GM18505 (cell line): ENCODE results near the gene TPSAB1.
"Not testable (repeated sequence)": the region's sequence is repeated elsewhere in the genome, so short reads cannot be mapped to it uniquely, and the experiment has no call there.

Source experiments
- ATAC-seq: cut with Tn5 transposase; IDR thresholded peaks from one replicate; pipeline ENCODE4 v1.9.1; 2021; ENCODE audit not compliant: unreplicated experiment
- POLR2A ChIP-seq: IDR thresholded peaks from 4 replicates; pipeline ENCODE4 v1.6.1; 2011; ENCODE audit warnings: borderline replicate concordance; ENCODE audit not compliant: insufficient read depth, insufficient read length; ENCODE audit errors: extremely low read depth

Gene TPSAB1

DNA sequence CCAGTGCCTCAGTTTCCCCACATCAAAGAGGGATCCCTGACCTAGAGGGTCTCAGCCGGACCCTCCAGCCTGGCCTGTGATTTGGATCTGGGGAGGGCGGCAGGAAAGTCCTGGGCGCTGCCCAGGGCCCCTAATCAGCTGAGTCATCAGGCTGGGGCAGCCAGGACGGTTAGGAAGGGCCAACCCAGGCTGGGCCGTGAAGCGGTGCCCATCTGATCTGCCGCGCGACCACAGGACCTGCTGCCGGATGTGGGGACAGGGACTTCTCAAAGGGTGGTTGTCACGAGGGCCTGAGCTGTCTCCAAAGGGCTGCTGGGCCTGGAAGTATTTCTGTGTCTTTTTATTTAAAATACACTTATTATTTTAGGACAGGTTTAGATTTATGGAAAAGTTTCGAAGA is 4.4 kb downstream of the TPSAB1 start:
- no peak for TF ChIP-seq POLR2A
- no peak for ATAC-seq

DNA sequence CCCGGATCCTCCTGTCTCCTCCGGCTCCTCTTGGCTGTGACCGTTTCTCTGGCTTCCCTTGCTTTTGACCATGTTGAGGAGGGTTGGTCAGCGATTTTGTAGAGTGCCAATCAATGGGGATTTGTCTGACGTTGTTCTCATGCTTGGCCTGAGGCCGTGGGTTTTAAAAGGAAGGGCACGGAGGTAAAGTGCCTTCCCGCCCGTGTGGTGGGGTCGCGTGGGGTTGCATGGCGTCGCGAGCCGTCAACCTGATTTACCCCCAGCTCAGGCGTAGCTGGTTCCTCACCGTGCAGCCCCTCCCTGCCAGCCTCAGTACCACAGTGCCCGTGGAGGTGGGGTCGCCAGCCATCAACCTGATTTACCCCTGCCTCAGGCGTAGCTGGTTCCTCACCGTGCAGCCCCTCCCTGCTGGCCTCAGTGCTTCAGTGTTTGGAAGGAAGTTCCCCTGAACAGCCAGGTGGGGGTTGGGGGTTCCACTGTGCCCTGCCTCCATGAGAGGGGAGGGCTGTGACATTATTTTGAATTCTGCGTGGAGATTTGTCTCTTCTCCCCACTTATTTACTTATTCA is 5.0 kb downstream of the TPSAB1 start:
- no peak for ATAC-seq
- no peak for TF ChIP-seq POLR2A

DNA sequence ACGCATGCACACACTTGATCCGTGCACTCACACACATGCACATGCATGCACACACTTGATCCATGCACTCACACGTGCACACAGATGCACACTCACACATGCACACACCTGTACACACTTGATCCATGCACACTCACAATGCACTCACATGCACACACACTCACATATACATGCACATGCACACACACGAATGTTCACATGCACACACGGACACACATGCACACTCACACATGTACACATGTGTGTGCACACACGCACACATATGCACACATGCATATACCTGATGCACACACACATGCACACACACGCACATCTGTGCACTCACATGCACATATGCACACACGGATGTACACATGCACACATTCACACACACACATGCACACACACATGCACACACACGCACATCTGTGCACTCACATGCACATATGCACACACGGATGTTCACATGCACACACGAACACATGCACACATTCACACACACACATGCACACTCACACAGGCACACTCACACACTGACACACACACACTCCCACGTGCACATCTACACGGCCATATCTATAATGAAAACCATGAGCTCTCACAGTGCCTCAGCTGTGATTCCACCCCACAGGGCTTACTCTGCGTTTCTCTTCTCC is 7.5 kb downstream of the TPSAB1 start:
- ATAC-seq = not testable (repeated sequence)

DNA sequence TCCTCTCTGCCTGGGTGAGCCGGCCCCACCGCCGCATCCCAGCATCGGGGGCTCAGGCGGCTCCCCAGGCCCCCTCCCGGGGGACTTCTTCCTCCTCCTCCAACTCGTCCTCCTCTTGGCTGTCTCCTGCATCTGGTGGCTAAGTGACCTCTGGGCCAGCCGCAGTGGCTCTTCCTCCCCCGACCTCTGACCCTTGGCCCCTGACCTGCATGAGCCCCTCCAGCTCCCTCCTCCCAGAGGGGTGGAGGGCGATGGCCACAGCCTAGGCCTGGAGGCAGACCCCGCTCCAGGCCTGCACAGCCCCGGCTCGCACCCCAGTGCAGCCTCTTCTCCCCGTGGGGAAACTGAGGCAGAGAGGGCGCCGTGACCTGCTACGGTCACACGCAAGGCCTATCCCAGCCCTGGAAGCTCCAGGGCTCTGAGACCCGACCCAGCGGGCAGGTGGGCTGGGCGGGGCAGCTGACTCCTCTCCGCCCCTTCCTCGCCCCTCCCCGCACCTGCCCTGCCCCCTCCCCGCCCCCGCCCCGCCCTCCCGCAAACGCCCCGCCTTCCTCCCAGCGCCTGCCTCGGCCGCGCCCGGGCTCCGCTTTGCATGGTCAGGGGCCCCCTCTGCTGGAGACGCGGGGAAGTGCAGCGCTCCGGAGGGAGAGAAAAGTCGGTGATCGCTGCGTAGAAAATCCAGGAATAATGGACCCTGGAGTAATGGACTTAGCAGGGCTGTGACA is 8.7 kb downstream of the TPSAB1 start:
- ATAC-seq = not testable (repeated sequence)

DNA sequence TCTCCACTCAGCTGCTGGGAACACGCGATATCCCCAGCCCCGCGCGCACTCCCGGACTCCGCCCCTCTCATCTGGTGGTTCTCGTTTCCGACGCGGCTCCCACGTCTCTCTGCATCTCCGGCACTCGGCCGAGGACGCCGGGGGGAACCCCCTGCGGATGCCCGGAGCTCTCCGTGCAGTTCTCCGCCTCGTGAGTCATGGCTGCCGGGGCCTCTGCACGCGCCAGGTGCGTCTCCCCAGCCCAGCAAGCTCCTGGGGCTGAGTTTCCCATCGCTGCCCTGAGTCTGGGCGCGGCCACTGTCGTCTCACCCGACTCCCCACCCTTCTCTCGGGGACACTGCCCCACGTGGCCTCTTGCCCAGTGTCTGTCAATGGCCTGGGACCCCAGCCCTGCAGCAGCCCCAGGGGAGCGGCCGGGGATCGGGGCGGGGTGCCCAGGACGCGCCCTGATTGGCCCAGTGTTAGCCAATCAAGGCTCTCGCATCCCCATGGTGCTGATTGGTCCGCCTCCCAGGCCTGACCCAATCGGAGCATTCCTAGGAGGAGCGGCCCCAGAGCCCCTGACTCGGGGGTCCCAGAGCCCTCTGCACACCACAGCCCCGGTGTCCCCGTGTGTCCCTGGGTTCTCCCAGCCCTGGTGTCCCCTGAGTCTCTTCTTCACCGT is 13.3 kb downstream of the TPSAB1 start:
- ATAC-seq = not testable (repeated sequence)

DNA sequence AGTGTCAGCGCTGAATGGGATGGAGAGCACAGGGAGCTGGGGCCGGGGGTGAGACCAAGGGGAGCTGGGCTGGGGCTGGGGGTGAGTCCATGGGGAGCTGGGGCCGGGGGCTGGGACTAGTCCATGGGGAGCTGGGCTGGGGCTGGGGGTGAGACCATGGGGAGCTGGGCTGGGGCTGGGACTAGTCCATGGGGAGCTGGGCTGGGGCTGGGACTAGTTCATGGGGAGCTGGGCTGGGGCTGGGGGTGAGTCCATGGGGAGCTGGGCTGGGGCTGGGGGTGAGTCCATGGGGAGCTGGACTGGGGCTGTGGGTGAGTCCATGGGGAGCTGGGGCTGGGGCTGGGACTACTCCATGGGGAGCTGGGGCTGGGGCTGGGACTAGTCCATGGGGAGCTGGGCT is 14.3 kb downstream of the TPSAB1 start:
- not testable (repeated sequence) for ATAC-seq

DNA sequence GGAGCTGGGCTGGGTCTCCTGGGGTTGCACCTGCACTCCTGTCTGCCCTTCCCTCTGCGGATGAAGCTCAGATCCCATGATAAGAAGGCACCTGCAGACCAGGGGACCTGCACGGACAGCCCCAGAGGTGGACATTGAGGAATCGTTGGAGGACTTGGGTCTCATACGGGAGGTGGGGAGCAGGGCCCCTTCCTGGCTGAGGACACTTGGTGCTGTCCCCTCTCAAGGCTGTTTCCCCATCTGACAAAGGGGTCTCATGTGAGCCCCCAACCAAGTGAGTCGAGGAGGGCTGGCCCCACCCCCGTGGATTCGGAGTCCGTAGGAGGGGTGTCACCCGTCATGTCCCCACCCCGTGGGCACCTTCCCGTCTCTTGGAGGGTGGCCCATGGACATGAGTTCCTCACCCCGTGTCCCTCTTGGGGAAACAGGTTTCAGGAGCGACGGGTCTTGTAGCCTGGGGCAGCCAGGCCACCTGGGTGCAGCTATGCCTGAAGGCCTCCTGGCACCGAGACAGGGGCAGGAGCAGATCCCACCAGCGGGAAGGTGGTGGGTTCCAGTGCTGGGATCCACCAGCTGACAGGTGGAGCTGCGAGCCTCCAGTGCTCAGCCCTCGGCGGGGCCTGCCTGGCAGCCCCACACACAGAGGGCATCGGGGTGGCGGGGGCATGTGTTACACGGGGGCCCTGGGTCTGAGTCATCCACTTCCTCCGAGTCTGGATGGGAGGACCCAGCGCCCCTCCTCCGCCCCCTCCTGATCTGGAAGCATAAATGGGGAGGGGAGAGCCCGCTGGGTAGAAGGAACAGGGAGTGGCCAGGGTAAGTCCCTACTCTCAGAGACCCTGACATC is 15.0 kb downstream of the TPSAB1 start, which contains the start of gene TPSD1:
TSS of gene TPSD1 (plus strand) at position 794 of the 847 bp plus-strand sequence. CDS start 212 bp downstream, outside the sequence.
- ATAC-seq = not testable (repeated sequence)

DNA sequence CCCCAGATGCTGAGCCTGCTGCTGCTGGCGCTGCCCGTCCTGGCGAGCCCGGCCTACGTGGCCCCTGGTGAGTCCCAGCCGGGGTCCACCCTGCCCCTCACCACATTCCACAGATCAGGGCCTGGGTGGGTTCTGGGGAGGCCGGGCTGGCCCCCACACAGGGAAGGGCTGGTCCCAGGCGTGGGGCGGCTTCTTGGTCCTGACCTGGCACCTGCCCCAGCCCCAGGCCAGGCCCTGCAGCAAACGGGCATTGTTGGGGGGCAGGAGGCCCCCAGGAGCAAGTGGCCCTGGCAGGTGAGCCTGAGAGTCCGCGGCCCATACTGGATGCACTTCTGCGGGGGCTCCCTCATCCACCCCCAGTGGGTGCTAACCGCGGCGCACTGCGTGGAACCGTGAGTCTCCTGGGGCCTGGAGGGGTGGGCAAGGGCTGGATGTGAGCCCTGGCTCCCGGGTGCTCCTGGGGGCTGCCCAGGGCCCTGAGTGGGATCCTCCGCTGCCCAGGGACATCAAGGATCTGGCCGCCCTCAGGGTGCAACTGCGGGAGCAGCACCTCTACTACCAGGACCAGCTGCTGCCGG is 15.9 kb downstream of the TPSAB1 start:
- not testable (repeated sequence) for ATAC-seq

DNA sequence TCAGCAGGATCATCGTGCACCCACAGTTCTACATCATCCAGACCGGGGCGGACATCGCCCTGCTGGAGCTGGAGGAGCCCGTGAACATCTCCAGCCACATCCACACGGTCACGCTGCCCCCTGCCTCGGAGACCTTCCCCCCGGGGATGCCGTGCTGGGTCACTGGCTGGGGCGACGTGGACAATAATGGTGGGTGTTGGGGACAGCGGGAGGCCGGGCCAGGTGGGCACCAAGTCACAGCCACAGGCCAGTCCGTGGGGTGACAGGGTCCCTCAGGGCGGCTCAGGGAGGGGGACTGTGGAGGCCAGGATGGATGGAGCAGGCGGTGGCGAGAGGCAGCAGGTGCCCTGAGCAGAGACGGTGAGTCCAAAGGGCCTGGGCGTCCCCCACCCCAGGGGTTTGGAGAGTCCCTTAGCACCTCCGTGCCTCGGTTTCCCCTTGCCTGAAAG is 16.4 kb downstream of the TPSAB1 start:
- ATAC-seq = no peak
- no peak for TF ChIP-seq POLR2A

DNA sequence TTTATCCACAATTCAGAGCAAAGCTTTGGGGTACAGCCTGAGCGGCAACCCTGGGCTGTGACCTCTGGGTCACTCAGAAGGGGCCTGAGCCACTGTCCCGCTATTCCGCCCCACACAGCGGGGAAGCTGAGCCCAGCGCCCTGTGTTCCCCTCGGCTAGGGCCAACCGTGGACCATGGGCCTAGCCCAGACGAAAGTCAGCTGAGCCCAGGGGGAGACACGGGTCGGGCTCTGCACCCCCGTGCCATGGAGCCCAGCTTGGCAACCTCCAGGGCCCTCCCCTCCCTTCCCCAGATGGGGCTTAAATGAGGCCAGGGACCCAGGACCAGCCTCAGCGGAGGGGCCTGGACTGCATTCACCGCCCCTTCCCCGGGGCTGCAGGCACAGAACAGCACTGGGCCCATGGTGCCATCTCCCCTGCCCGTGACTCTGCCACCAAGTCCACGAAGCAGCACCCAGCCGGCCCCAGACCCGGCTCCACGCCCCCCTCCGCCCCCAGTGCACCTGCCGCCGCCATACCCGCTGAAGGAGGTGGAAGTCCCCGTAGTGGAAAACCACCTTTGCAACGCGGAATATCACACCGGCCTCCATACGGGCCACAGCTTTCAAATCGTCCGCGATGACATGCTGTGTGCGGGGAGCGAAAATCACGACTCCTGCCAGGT is 17.2 kb downstream of the TPSAB1 start:
- no peak for TF ChIP-seq POLR2A
- ATAC-seq = no peak

DNA sequence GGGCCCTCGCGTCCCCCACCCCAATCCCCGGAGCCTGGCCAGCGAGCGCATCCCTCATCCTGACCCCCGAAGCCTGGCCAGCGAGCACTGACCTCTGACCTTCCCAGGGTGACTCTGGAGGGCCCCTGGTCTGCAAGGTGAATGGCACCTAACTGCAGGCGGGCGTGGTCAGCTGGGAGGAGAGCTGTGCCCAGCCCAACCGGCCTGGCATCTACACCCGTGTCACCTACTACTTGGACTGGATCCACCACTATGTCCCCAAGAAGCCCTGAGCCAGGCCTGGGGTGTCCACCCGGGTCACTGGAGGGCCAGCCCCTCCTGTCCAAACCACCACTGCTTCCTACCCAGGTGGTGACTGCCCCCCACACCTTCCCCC is 17.7 kb downstream of the TPSAB1 start:
- TF ChIP-seq POLR2A = no peak
- ATAC-seq = no peak

DNA sequence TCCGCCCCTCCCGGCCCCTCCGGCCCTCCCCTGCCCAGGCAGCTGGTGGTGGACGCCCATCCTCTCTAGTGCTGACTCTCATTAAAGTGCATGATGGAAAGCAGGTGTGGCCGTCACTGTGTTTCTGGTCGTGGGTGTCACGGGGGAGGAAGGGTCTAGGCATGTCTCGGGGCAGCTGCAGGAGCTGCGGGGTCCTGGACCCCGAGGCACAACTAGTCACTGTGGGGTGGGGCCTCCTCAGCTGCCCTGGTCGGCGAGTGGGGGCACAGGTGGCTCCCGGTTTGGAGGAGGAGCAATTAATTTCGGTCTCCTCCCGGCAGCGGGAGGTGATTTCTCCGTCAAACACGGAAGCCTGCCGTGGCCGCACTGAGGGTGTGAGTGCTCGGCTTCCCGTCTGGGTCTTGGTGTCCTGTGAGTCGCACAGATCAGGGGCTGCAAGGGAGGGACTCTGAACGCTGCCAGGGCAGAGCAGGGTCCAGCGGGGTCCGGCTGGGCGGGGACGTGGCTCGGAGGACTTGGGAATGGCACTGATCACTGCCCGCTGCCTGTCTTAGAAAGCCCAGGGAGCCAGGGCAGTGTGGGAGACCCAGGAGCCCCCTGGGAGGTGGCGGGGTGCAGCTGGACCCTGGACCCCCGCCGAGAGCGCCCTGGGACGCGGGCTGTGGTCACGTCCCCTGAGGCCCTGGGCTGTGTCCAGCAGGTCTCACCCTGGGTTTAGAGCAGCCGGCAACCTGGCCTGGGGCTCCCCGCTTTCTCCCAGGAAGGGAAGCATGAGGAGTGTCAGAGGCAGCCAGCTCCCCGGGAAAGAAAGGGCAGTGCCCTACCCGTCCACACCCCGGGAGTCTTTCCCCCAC is 18.6 kb downstream of the TPSAB1 start:
- no peak for ATAC-seq

More for the DNA sequence above, 18.6 kb downstream of the TPSAB1 start:
- TF ChIP-seq POLR2A = no peak
